H9 (cell line): Measurements from ENCODE around the gene PLP2. TPM values are rescaled to one million over a fixed set of nuclear protein-coding genes. Genes with fewer than 3 reads are reported as not detected.
"Not testable (repeated sequence)": the region's sequence is repeated elsewhere in the genome, so short reads cannot be mapped to it uniquely, and the experiment has no call there.

Experiments
- DNase-seq: peaks from one replicate; pipeline ENCODE4 v3.0.0-alpha.2; 2017
- H2AFZ ChIP-seq: one replicate; pipeline ENCODE4 v1.6.1; 2013; ENCODE audit warnings: mild to moderate bottlenecking, low read length, control low read depth, moderate library complexity
- H2AK5ac ChIP-seq: 2 replicates; pipeline ENCODE4 v1.6.1; 2013; ENCODE audit warnings: low read length, control low read depth, mixed read lengths; ENCODE audit not compliant: insufficient read length
- H2BK120ac ChIP-seq: one replicate; pipeline ENCODE4 v1.6.1; 2013; ENCODE audit warnings: low read depth, mild to moderate bottlenecking, low read length, control low read depth, inconsistent platforms; ENCODE audit not compliant: poor library complexity, severe bottlenecking
- H2BK12ac ChIP-seq: 2 replicates; pipeline ENCODE4 v1.6.1; 2013; ENCODE audit warnings: low read length, control low read depth, mixed read lengths, low read depth; ENCODE audit not compliant: insufficient read length
- H2BK15ac ChIP-seq: 2 replicates; pipeline ENCODE4 v1.6.1; 2013; ENCODE audit warnings: low read depth, low read length, control low read depth
- H2BK20ac ChIP-seq: one replicate; pipeline ENCODE4 v1.6.1; 2013; ENCODE audit warnings: low read depth, mild to moderate bottlenecking, low read length, control low read depth, inconsistent platforms; ENCODE audit not compliant: poor library complexity, severe bottlenecking
- H2BK5ac ChIP-seq: 2 replicates; pipeline ENCODE4 v1.6.1; 2013; ENCODE audit warnings: low read length, control low read depth, mixed read lengths; ENCODE audit not compliant: insufficient read length
- H3K14ac ChIP-seq: 2 replicates; pipeline ENCODE4 v1.6.1; 2013; ENCODE audit warnings: low read length, control low read depth; ENCODE audit not compliant: insufficient read depth
- H3K18ac ChIP-seq: 2 replicates; pipeline ENCODE4 v1.6.1; 2013; ENCODE audit warnings: low read depth, mild to moderate bottlenecking, mixed read lengths, low read length, control low read depth; ENCODE audit not compliant: insufficient read length
- H3K23ac ChIP-seq: 2 replicates; pipeline ENCODE4 v1.6.1; 2013; ENCODE audit warnings: low read length, control low read depth, mixed read lengths, low read depth; ENCODE audit not compliant: insufficient read length
- H3K23me2 ChIP-seq: 2 replicates; pipeline ENCODE4 v1.6.1; 2013; ENCODE audit warnings: low read depth, mild to moderate bottlenecking, mixed read lengths, low read length, control low read depth; ENCODE audit not compliant: insufficient read length, poor library complexity, severe bottlenecking
- H3K27ac ChIP-seq: 2 replicates; pipeline ENCODE4 v1.5.1; 2013; ENCODE audit warnings: low read length, control low read depth, mixed read lengths, low read depth; ENCODE audit not compliant: insufficient read length
- H3K27me3 ChIP-seq: 2 replicates; pipeline ENCODE4 v1.6.1; 2013; ENCODE audit warnings: low read length, control low read depth, inconsistent platforms; ENCODE audit not compliant: insufficient read depth
- H3K4ac ChIP-seq: 2 replicates; pipeline ENCODE4 v1.6.1; 2013; ENCODE audit warnings: low read depth, mild to moderate bottlenecking, control low read depth, inconsistent platforms, low read length, moderate library complexity
- H3K4me1 ChIP-seq: 2 replicates; pipeline ENCODE4 v1.6.1; 2013; ENCODE audit warnings: low read length, control low read depth, inconsistent platforms; ENCODE audit not compliant: insufficient read depth
- H3K4me2 ChIP-seq: 2 replicates; pipeline ENCODE4 v1.6.1; 2013; ENCODE audit warnings: low read length, control low read depth, mixed read lengths; ENCODE audit not compliant: insufficient read length, insufficient read depth
- H3K56ac ChIP-seq: 2 replicates; pipeline ENCODE4 v1.6.1; 2013; ENCODE audit warnings: low read depth, mild to moderate bottlenecking, mixed read lengths, low read length, control low read depth; ENCODE audit not compliant: insufficient read length
- H3K79me1 ChIP-seq: 2 replicates; pipeline ENCODE4 v1.6.1; 2013; ENCODE audit warnings: low read depth, mild to moderate bottlenecking, moderate library complexity, low read length, control low read depth, inconsistent platforms; ENCODE audit not compliant: insufficient read depth, poor library complexity, severe bottlenecking
- H3K79me2 ChIP-seq: 2 replicates; pipeline ENCODE4 v1.6.1; 2013; ENCODE audit warnings: low read length, control low read depth, inconsistent platforms; ENCODE audit not compliant: insufficient read depth
- H3K9ac ChIP-seq: 2 replicates; pipeline ENCODE4 v1.6.1; 2013; ENCODE audit warnings: low read length, control low read depth, mixed read lengths; ENCODE audit not compliant: insufficient read length; ENCODE audit errors: extremely low read depth
- H3K9me3 ChIP-seq: one replicate; pipeline ENCODE4 v1.6.1; 2013; ENCODE audit warnings: low read depth, low read length, inconsistent platforms; ENCODE audit not compliant: control insufficient read depth
- H3T11ph ChIP-seq: one replicate; pipeline ENCODE4 v1.6.1; 2013; ENCODE audit warnings: mild to moderate bottlenecking, low read length, control low read depth, inconsistent platforms
- H4K20me1 ChIP-seq: one replicate; pipeline ENCODE4 v1.6.1; 2013; ENCODE audit not compliant: control insufficient read depth, insufficient read length, insufficient read depth
- H4K5ac ChIP-seq: 2 replicates; pipeline ENCODE4 v1.6.1; 2013; ENCODE audit warnings: low read depth, mild to moderate bottlenecking, mixed read lengths, low read length, control low read depth; ENCODE audit not compliant: insufficient read length
- H4K8ac ChIP-seq: replicated peaks from 2 replicates; pipeline ENCODE4 v1.6.1; 2013; ENCODE audit warnings: low read length, control low read depth, mixed read lengths, low read depth; ENCODE audit not compliant: insufficient read length
- H4K91ac ChIP-seq: 2 replicates; pipeline ENCODE4 v1.6.1; 2013; ENCODE audit warnings: low read depth, mild to moderate bottlenecking, moderate library complexity, mixed read lengths, low read length, control low read depth; ENCODE audit not compliant: insufficient read length
- H3K27ac Mint-ChIP-seq, 3 experiments: 2 replicates in 2 of 3; 3 replicates in 1 of 3; pipeline ENCODE4 v1.8.0; 2020 to 2021; ENCODE audit warnings: mixed read lengths in 3 of 3, mild to moderate bottlenecking in 1 of 3, moderate library complexity in 1 of 3
- H3K27me3 Mint-ChIP-seq: 2 replicates; pipeline ENCODE4 v1.8.0; 2021; ENCODE audit warnings: low read depth, mild to moderate bottlenecking, moderate library complexity, mixed read lengths
- H3K36me3 Mint-ChIP-seq, 3 experiments: 2 replicates in 2 of 3; 3 replicates in 1 of 3; pipeline ENCODE4 v1.8.0; 2020 to 2021; ENCODE audit warnings: low read depth in 3 of 3, mixed read lengths in 3 of 3; ENCODE audit not compliant: insufficient read depth in 1 of 3
- H3K4me1 Mint-ChIP-seq, 2 experiments: 2 replicates each; pipeline ENCODE4 v1.8.0; 2020; ENCODE audit warnings: mixed read lengths in 2 of 2
- H3K4me3 Mint-ChIP-seq, 2 experiments: 2 replicates in 1 of 2; 3 replicates in 1 of 2; pipeline ENCODE4 v1.8.0; 2020 to 2021; ENCODE audit warnings: mild to moderate bottlenecking in 2 of 2, mixed read lengths in 2 of 2, moderate library complexity in 1 of 2
- H3K9me3 Mint-ChIP-seq, 2 experiments: 2 replicates in 1 of 2; 3 replicates in 1 of 2; pipeline ENCODE4 v1.8.0; 2020; ENCODE audit warnings: mild to moderate bottlenecking in 2 of 2, mixed read lengths in 2 of 2, moderate library complexity in 1 of 2
- WGBS: extraction: QIAGEN DNeasy Blood & Tissue Kit; methylation state at CpG from one replicate; pipeline ENCODE4 v1.1.7; 2013; ENCODE audit warnings: missing lambda C conversion rate, low lambda C conversion rate, mixed read lengths; ENCODE audit not compliant: insufficient read length; ENCODE audit errors: extremely low coverage; 5-methylcytosine and 5-hydroxymethylcytosine counted together
- total RNA-seq: library from RNA; stranded (reverse); gene quantifications from 2 replicates; pipeline ENCODE4 v1.2.1, GENCODE V29; 2021
- TF ChIP-seq, protein P1 (sequence below): fragments of 200-600 bp; sonication (generic); conservative IDR thresholded peaks from 3 replicates; pipeline ENCODE4 v1.8.0; 2021; ENCODE audit warnings: antibody characterized with exemption, mild to moderate bottlenecking

Gene PLP2
- total RNA-seq, 1 experiment from 2014 or later = 11.7 TPM

- H3K18ac ChIP-seq = no peak overlapping the region
- no peak overlapping the region for H3K56ac ChIP-seq
- Mint-ChIP-seq H3K4me3 (no peak overlapping the region), H3K4me1 (no peaks in the 10 kb centered on the region), H3K27me3 (0 out of 2 replicates have a peak, but pooled peaks cover 2% of the 10 kb centered on the region), H3K27ac (no peak overlapping the region), H3K9me3 (peaks cover 33 to 44% of the 10 kb centered on the region in 2 experiments), H3K36me3 (peaks cover 0 to 4% (median 0%) of the 10 kb centered on the region in 3 experiments; a peak in 2 of 7 replicates)
- no peak overlapping the region for H2BK120ac ChIP-seq
- no peak overlapping the region for H4K5ac ChIP-seq
- H2BK5ac ChIP-seq = no peak overlapping the region
- H3K4me2 ChIP-seq = no peak overlapping the region
- no peak overlapping the region for H2BK20ac ChIP-seq
- no peaks in the 10 kb centered on the region for H3K23me2 ChIP-seq
- no peaks in the 10 kb centered on the region for H4K20me1 ChIP-seq
- DNase-seq = no peak
- H3K4ac ChIP-seq = no peak overlapping the region
- H2AFZ ChIP-seq = no peak overlapping the region
- H2BK12ac ChIP-seq = no peak overlapping the region
- no peaks in the 10 kb centered on the region for H3K27me3 ChIP-seq
- H3K4me1 ChIP-seq = no peaks in the 10 kb centered on the region
- no peak overlapping the region for H4K91ac ChIP-seq
- no CpG with 5 or more reads among the region's 4 CpGs for WGBS
- no peak overlapping the region for H3K9ac ChIP-seq
- TF ChIP-seq, protein P1, sequence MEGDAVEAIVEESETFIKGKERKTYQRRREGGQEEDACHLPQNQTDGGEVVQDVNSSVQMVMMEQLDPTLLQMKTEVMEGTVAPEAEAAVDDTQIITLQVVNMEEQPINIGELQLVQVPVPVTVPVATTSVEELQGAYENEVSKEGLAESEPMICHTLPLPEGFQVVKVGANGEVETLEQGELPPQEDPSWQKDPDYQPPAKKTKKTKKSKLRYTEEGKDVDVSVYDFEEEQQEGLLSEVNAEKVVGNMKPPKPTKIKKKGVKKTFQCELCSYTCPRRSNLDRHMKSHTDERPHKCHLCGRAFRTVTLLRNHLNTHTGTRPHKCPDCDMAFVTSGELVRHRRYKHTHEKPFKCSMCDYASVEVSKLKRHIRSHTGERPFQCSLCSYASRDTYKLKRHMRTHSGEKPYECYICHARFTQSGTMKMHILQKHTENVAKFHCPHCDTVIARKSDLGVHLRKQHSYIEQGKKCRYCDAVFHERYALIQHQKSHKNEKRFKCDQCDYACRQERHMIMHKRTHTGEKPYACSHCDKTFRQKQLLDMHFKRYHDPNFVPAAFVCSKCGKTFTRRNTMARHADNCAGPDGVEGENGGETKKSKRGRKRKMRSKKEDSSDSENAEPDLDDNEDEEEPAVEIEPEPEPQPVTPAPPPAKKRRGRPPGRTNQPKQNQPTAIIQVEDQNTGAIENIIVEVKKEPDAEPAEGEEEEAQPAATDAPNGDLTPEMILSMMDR = no peak
- H3K9me3 ChIP-seq = no peaks in the 10 kb centered on the region
- no peaks in the 10 kb centered on the region for H3K79me1 ChIP-seq
- H3T11ph ChIP-seq = no peak overlapping the region
- H2AK5ac ChIP-seq = no peak overlapping the region
- no peak overlapping the region for H2BK15ac ChIP-seq
- no peaks in the 10 kb centered on the region for H3K79me2 ChIP-seq
- no peak overlapping the region for H3K23ac ChIP-seq
- no peak overlapping the region for H3K27ac ChIP-seq
- no peak overlapping the region for H4K8ac ChIP-seq
- H3K14ac ChIP-seq = no peak overlapping the region
Measured at GRCh38 chrX:49129427-49129826, 42.3 kb upstream of the PLP2 start.

- H2BK5ac ChIP-seq, H3K9me3 ChIP-seq, H2AK5ac ChIP-seq, H3K4me2 ChIP-seq, H3K56ac ChIP-seq, H3K23me2 ChIP-seq, H3K27ac ChIP-seq, H3K9ac ChIP-seq, H2BK15ac ChIP-seq, H3K23ac ChIP-seq, H3K18ac ChIP-seq, H3K79me2 ChIP-seq, H3K4me3 Mint-ChIP-seq, H4K5ac ChIP-seq, H4K8ac ChIP-seq, H2BK12ac ChIP-seq, H2BK20ac ChIP-seq, H3K27me3 ChIP-seq, H3K14ac ChIP-seq, H2AFZ ChIP-seq, H3K79me1 ChIP-seq, H3K27me3 Mint-ChIP-seq, DNase-seq, H2BK120ac ChIP-seq, H3T11ph ChIP-seq, H3K36me3 Mint-ChIP-seq, H4K20me1 ChIP-seq, H3K4ac ChIP-seq, H4K91ac ChIP-seq, H3K4me1 Mint-ChIP-seq, H3K27ac Mint-ChIP-seq, H3K4me1 ChIP-seq: not testable (repeated sequence)
- peaks cover 41 to 49% of the 10 kb centered on the region in 2 experiments for H3K9me3 Mint-ChIP-seq
- WGBS = no CpG with 5 or more reads among the region's 7 CpGs
Measured at GRCh38 chrX:49132275-49132674, 39.4 kb upstream of the PLP2 start.
